Astrocyte (in vitro differentiated cells and primary cell): Measurements from ENCODE around the gene ZSCAN12. TPM values are rescaled to one million over a fixed set of nuclear protein-coding genes. Genes with fewer than 3 reads are reported as not detected.
A peak's percentile ranks its signal among the peaks of the same experiment; 100 is the strongest.

Experiments
- DNase-seq: peaks from one replicate; pipeline ENCODE4 v3.0.0-alpha.2; 2010; ENCODE audit warnings: low read depth
- FAIRE-seq: peaks from 2 replicates; lab custom pipeline; 2011; peaks lifted over from hg19 to GRCh38; lab: Jason Lieb, UNC
- H2AFZ ChIP-seq: 2 replicates; pipeline ENCODE4 v1.6.0; 2012; ENCODE audit warnings: low read depth, low read length, inconsistent platforms
- H3K27ac ChIP-seq: 2 replicates; pipeline ENCODE4 v1.5.1; 2011; ENCODE audit warnings: low read depth, low read length, inconsistent platforms
- H3K27me3 ChIP-seq: 2 replicates; pipeline ENCODE4 v1.6.0; 2011; ENCODE audit warnings: low read length, inconsistent platforms; ENCODE audit not compliant: insufficient read depth
- H3K36me3 ChIP-seq: 2 replicates; pipeline ENCODE4 v1.5.1; 2011; ENCODE audit warnings: low read length, inconsistent platforms; ENCODE audit not compliant: insufficient read depth
- H3K4me1 ChIP-seq: 2 replicates; pipeline ENCODE4 v1.5.1; 2011; ENCODE audit warnings: low read length, inconsistent platforms; ENCODE audit not compliant: insufficient read depth
- H3K4me2 ChIP-seq: 2 replicates; pipeline ENCODE4 v1.6.0; 2012; ENCODE audit warnings: low read length, inconsistent platforms
- H3K4me3 ChIP-seq: 2 replicates; pipeline ENCODE4 v1.5.1; 2011; ENCODE audit warnings: low read depth, mild to moderate bottlenecking, low read length, inconsistent platforms; ENCODE audit not compliant: insufficient read depth
- H3K79me2 ChIP-seq: 2 replicates; pipeline ENCODE4 v1.6.0; 2012; ENCODE audit warnings: mild to moderate bottlenecking, low read length, inconsistent platforms; ENCODE audit not compliant: insufficient read depth
- H3K9ac ChIP-seq: 2 replicates; pipeline ENCODE4 v1.6.0; 2012; ENCODE audit warnings: mild to moderate bottlenecking, low read length, inconsistent platforms
- H3K9me3 ChIP-seq: 2 replicates; pipeline ENCODE4 v1.5.1; 2012; ENCODE audit warnings: low read depth, mild to moderate bottlenecking, low read length, inconsistent platforms; ENCODE audit not compliant: insufficient read depth
- H4K20me1 ChIP-seq: 2 replicates; pipeline ENCODE4 v1.6.0; 2012; ENCODE audit warnings: low read length, inconsistent platforms; ENCODE audit not compliant: insufficient read depth
- H3K27ac Mint-ChIP-seq: one replicate; pipeline ENCODE4 v1.8.0; 2021; ENCODE audit warnings: mild to moderate bottlenecking, mixed read lengths; ENCODE audit not compliant: unreplicated experiment
- H3K27me3 Mint-ChIP-seq: one replicate; pipeline ENCODE4 v1.8.0; 2021; ENCODE audit warnings: low read depth, mixed read lengths; ENCODE audit not compliant: unreplicated experiment
- H3K36me3 Mint-ChIP-seq: one replicate; pipeline ENCODE4 v1.8.0; 2021; ENCODE audit warnings: low read depth, mixed read lengths; ENCODE audit not compliant: unreplicated experiment
- H3K4me1 Mint-ChIP-seq: one replicate; pipeline ENCODE4 v1.8.0; 2021; ENCODE audit warnings: low read depth, mixed read lengths; ENCODE audit not compliant: unreplicated experiment
- H3K4me3 Mint-ChIP-seq: one replicate; pipeline ENCODE4 v1.8.0; 2021; ENCODE audit warnings: mild to moderate bottlenecking, moderate library complexity, mixed read lengths; ENCODE audit not compliant: unreplicated experiment
- H3K9me3 Mint-ChIP-seq: one replicate; pipeline ENCODE4 v1.8.0; 2021; ENCODE audit warnings: mild to moderate bottlenecking, mixed read lengths; ENCODE audit not compliant: unreplicated experiment
- CTCF ChIP-seq: IDR thresholded peaks from 2 replicates; pipeline ENCODE4 v1.5.1; 2011; ENCODE audit warnings: low read depth, mild to moderate bottlenecking, inconsistent platforms, low read length, moderate library complexity; ENCODE audit not compliant: insufficient read depth
- EZH2 ChIP-seq: IDR thresholded peaks from 2 replicates; pipeline ENCODE4 v1.6.1; 2012; ENCODE audit warnings: mild to moderate bottlenecking, low read length, inconsistent platforms; ENCODE audit not compliant: insufficient read depth
- total RNA-seq: library from RNA; stranded (reverse); gene quantifications from 2 replicates; pipeline ENCODE4 v1.2.1, GENCODE V29; 2021

ZSCAN12 gene
- total RNA-seq, 1 donor from 2014 or later = 6.3 TPM

DNA sequence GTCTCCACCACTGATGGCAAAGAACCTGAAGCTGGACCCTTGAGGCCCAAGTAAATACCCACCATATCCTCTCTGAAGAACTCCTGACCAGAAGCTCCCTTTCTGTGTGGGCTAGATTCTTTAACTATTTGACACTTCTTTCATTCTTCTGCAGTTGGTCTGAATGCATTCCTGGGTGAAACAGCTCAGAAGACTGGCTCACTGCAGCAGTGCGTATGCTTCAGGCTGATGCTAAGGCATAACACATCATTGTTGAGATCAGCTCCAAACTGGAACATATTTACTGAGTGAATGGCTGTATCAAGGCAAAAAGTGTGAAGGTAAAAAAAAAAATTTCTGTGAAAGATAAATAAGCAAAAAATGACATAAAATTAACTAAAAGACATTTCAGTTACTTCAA is 24.0 kb upstream of the ZSCAN12 start:
- H3K4me3 Mint-ChIP-seq = no peak overlapping the region
- H3K4me1 Mint-ChIP-seq = peaks cover 12% of the 10 kb centered on the region
- Histone ChIP-seq H3K36me3 (peaks cover 7% of the 10 kb centered on the region), H3K27me3 (no peaks in the 10 kb centered on the region), H4K20me1 (no peaks in the 10 kb centered on the region), H3K27ac (no peak overlapping the region), H2AFZ (no peak overlapping the region), H3K79me2 (no peaks in the 10 kb centered on the region), H3K4me3 (no peak overlapping the region), H3K9me3 (no peaks in the 10 kb centered on the region), H3K4me2 (no peak overlapping the region), H3K9ac (no peak overlapping the region), H3K4me1 (no peaks in the 10 kb centered on the region)
- H3K36me3 Mint-ChIP-seq = peaks cover 23% of the 10 kb centered on the region
- no peak for TF ChIP-seq CTCF
- no peak for TF ChIP-seq EZH2
- H3K9me3 Mint-ChIP-seq = peaks cover 6% of the 10 kb centered on the region
- peak overlapping the region; percentile 67 for H3K27ac Mint-ChIP-seq
- no peaks in the 10 kb centered on the region for H3K27me3 Mint-ChIP-seq
- no peak for FAIRE-seq
- no peak for DNase-seq

GRCh38 chr6:28413681-28414080 is 14.1 kb upstream of the ZSCAN12 start:
- H3K4me3 Mint-ChIP-seq = no peak overlapping the region

GRCh38 chr6:28410767-28411166 is 11.2 kb upstream of the ZSCAN12 start:
- no peak overlapping the region for H3K4me2 ChIP-seq
- peaks cover 7% of the 10 kb centered on the region for H3K27me3 Mint-ChIP-seq
- peaks cover 2% of the 10 kb centered on the region for H3K27me3 ChIP-seq
- no peak overlapping the region for H3K4me3 ChIP-seq
- H3K36me3 ChIP-seq = no peaks in the 10 kb centered on the region
- no peaks in the 10 kb centered on the region for H3K4me1 Mint-ChIP-seq
- H3K27ac Mint-ChIP-seq = no peak overlapping the region
- no peaks in the 10 kb centered on the region for H3K36me3 Mint-ChIP-seq
- no peak for FAIRE-seq
- H4K20me1 ChIP-seq = no peaks in the 10 kb centered on the region
- DNase-seq = no peak
- H2AFZ ChIP-seq = no peak overlapping the region
- H3K9me3 ChIP-seq = no peaks in the 10 kb centered on the region
- H3K9me3 Mint-ChIP-seq = peaks cover 2% of the 10 kb centered on the region
- no peak overlapping the region for H3K4me3 Mint-ChIP-seq
- TF ChIP-seq EZH2 (no peak), CTCF (no peak)
- H3K27ac ChIP-seq = no peak overlapping the region
- H3K79me2 ChIP-seq = no peaks in the 10 kb centered on the region
- no peak overlapping the region for H3K9ac ChIP-seq
- H3K4me1 ChIP-seq = no peaks in the 10 kb centered on the region

More at GRCh38 chr6:28413681-28414080, 14.1 kb upstream of the ZSCAN12 start:
- H3K36me3 Mint-ChIP-seq = no peaks in the 10 kb centered on the region
- no peak for DNase-seq
- H3K27me3 Mint-ChIP-seq = peaks cover 2% of the 10 kb centered on the region
- Histone ChIP-seq H3K9ac (no peak overlapping the region), H3K4me1 (no peaks in the 10 kb centered on the region), H3K4me2 (no peak overlapping the region), H3K27me3 (no peaks in the 10 kb centered on the region), H3K27ac (no peak overlapping the region), H3K9me3 (no peaks in the 10 kb centered on the region), H3K79me2 (no peaks in the 10 kb centered on the region), H3K36me3 (no peaks in the 10 kb centered on the region), H4K20me1 (no peaks in the 10 kb centered on the region), H2AFZ (no peak overlapping the region), H3K4me3 (no peak overlapping the region)
- peaks cover 2% of the 10 kb centered on the region for H3K9me3 Mint-ChIP-seq
- no peak for FAIRE-seq
- H3K27ac Mint-ChIP-seq = no peak overlapping the region
- no peaks in the 10 kb centered on the region for H3K4me1 Mint-ChIP-seq
- no peak for TF ChIP-seq EZH2
